ENCODE measurements around the gene MRPS5.
"Not testable (repeated sequence)": the region's sequence is repeated elsewhere in the genome, so short reads cannot be mapped to it uniquely, and the experiment has no call there.

The MRPS5 gene

GRCh38 chr2:95038635-95039298 lies 82.8 kb downstream of the MRPS5 start:
- Histone ChIP-seq H3K36me3 (ENCODE audit: insufficient read depth, low read length) (no peaks in the 10 kb centered on the region), H3K79me2 (ENCODE audit: control insufficient read depth, insufficient read depth, low read length, unreplicated experiment) (no peaks in the 10 kb centered on the region), H3K27ac (ENCODE audit: low read depth, low read length) (no peak overlapping the region), H3K4me1 (ENCODE audit: control insufficient read depth, insufficient read depth, low read length, unreplicated experiment) (no peaks in the 10 kb centered on the region), H3K4me3 (ENCODE audit: low read depth, low read length) (no peak overlapping the region), H3K27me3 (ENCODE audit: insufficient read depth, low read length) (peaks cover 46% of the 10 kb centered on the region), H2AFZ (ENCODE audit: low read length, unreplicated experiment) (no peak overlapping the region)

GRCh38 chr2:95037841-95038585 lies 83.6 kb downstream of the MRPS5 start:
- H3K4me1 ChIP-seq (ENCODE audit: control insufficient read depth, insufficient read depth, low read length, unreplicated experiment); H3K36me3 ChIP-seq (ENCODE audit: insufficient read depth, low read length); H3K4me3 ChIP-seq (ENCODE audit: low read depth, low read length); H3K27ac ChIP-seq (ENCODE audit: low read depth, low read length); H2AFZ ChIP-seq (ENCODE audit: low read length, unreplicated experiment); H3K79me2 ChIP-seq (ENCODE audit: control insufficient read depth, insufficient read depth, low read length, unreplicated experiment): not testable (repeated sequence)
- H3K27me3 ChIP-seq (ENCODE audit: insufficient read depth, low read length): peaks cover 50% of the 10 kb centered on the region

GRCh38 chr2:95037384-95037839 lies 84.2 kb downstream of the MRPS5 start:
- Histone ChIP-seq H3K79me2 (ENCODE audit: control insufficient read depth, insufficient read depth, low read length, unreplicated experiment) (no peaks in the 10 kb centered on the region), H3K27me3 (ENCODE audit: insufficient read depth, low read length) (peaks cover 50% of the 10 kb centered on the region), H2AFZ (ENCODE audit: low read length, unreplicated experiment) (no peak overlapping the region)

GRCh38 chr2:95036596-95037383 lies 84.8 kb downstream of the MRPS5 start:
- Histone ChIP-seq H2AFZ (ENCODE audit: low read length, unreplicated experiment) (no peak overlapping the region), H3K27me3 (ENCODE audit: insufficient read depth, low read length) (peaks cover 50% of the 10 kb centered on the region), H3K4me1 (ENCODE audit: control insufficient read depth, insufficient read depth, low read length, unreplicated experiment) (no peaks in the 10 kb centered on the region), H3K27ac (ENCODE audit: low read depth, low read length) (no peak overlapping the region), H3K79me2 (ENCODE audit: control insufficient read depth, insufficient read depth, low read length, unreplicated experiment) (no peaks in the 10 kb centered on the region), H3K36me3 (ENCODE audit: insufficient read depth, low read length) (no peaks in the 10 kb centered on the region), H3K4me3 (ENCODE audit: low read depth, low read length) (no peak overlapping the region)

More at GRCh38 chr2:95037384-95037839, 84.2 kb downstream of the MRPS5 start:
- H3K36me3 ChIP-seq (ENCODE audit: insufficient read depth, low read length): no peaks in the 10 kb centered on the region
- no peaks in the 10 kb centered on the region for H3K4me1 ChIP-seq (ENCODE audit: control insufficient read depth, insufficient read depth, low read length, unreplicated experiment)
- no peak overlapping the region for H3K4me3 ChIP-seq (ENCODE audit: low read depth, low read length)
- no peak overlapping the region for H3K27ac ChIP-seq (ENCODE audit: low read depth, low read length)

Measured in ACC112 (cell line).